ENCODE measurements around the gene PRPF18. TPM values are rescaled to one million over a fixed set of nuclear protein-coding genes. Genes with fewer than 3 reads are reported as not detected.

PRPF18 gene
- total RNA-seq, 1 experiment from 2014 or later = 13.4 TPM

DNA sequence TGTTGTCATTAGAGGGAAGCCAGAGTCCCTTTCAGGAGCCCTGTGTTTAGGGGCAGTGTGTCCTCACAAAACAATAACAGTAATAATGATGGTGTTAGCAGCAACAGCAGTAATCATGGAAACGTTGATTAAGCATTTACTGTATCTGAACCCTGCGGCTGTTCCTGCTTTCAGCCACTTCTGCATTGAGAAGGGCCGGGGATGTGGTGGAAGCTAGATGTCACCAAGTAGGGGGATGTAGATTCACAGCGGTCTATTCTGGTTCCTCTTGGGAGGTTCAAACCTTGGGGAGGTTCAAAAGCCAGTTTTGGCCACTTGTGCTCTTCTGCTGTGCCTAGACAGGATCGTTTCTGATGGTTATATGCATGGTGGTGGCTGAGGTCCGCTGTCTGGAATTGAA is 44.8 kb downstream of the PRPF18 start:
- no peak overlapping the region for H3K4me3 Mint-ChIP-seq
- peaks cover 6% of the 10 kb centered on the region for H3K4me1 Mint-ChIP-seq
- H3K27ac Mint-ChIP-seq = no peak overlapping the region
- H3K9me3 Mint-ChIP-seq = no peaks in the 10 kb centered on the region
- no peaks in the 10 kb centered on the region for H3K27me3 Mint-ChIP-seq (ENCODE audit: low read depth)
- POLR2A ChIA-PET = no interaction called here
- no peaks in the 10 kb centered on the region; the same call in 1 of the 2 replicates for H3K36me3 Mint-ChIP-seq
- no peak for ATAC-seq
- no peak for TF ChIP-seq TP53 (CRISPR knock-in tag; IDR thresholded peaks at IDR 0.05)
- TF ChIP-seq, protein P1, sequence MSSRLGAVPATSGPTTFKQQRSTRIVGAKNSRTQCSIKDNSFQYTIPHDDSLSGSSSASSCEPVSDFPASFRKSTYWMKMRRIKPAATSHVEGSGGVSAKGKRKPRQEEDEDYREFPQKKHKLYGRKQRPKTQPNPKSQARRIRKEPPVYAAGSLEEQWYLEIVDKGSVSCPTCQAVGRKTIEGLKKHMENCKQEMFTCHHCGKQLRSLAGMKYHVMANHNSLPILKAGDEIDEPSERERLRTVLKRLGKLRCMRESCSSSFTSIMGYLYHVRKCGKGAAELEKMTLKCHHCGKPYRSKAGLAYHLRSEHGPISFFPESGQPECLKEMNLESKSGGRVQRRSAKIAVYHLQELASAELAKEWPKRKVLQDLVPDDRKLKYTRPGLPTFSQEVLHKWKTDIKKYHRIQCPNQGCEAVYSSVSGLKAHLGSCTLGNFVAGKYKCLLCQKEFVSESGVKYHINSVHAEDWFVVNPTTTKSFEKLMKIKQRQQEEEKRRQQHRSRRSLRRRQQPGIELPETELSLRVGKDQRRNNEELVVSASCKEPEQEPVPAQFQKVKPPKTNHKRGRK (CRISPR knock-in tag; IDR thresholded peaks at IDR 0.05; ENCODE audit: borderline replicate concordance) = no peak
- TF ChIP-seq SP1 (CRISPR knock-in tag; conservative IDR thresholded peaks at IDR 0.05) = no peak
- no peak for TF ChIP-seq CREM (CRISPR knock-in tag; IDR thresholded peaks at IDR 0.05)
- TF ChIP-seq ETV6 (CRISPR knock-in tag; IDR thresholded peaks at IDR 0.05) = no peak
- no peak for TF ChIP-seq ZNF263 (CRISPR knock-in tag; IDR thresholded peaks at IDR 0.05; ENCODE audit: low read depth)
- TF ChIP-seq, protein P2, sequence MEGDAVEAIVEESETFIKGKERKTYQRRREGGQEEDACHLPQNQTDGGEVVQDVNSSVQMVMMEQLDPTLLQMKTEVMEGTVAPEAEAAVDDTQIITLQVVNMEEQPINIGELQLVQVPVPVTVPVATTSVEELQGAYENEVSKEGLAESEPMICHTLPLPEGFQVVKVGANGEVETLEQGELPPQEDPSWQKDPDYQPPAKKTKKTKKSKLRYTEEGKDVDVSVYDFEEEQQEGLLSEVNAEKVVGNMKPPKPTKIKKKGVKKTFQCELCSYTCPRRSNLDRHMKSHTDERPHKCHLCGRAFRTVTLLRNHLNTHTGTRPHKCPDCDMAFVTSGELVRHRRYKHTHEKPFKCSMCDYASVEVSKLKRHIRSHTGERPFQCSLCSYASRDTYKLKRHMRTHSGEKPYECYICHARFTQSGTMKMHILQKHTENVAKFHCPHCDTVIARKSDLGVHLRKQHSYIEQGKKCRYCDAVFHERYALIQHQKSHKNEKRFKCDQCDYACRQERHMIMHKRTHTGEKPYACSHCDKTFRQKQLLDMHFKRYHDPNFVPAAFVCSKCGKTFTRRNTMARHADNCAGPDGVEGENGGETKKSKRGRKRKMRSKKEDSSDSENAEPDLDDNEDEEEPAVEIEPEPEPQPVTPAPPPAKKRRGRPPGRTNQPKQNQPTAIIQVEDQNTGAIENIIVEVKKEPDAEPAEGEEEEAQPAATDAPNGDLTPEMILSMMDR (IDR thresholded peaks at IDR 0.05) = no peak
- CTCF ChIA-PET = no interaction called here
- DNase-seq (ENCODE audit: low spot score) = no peak

DNA sequence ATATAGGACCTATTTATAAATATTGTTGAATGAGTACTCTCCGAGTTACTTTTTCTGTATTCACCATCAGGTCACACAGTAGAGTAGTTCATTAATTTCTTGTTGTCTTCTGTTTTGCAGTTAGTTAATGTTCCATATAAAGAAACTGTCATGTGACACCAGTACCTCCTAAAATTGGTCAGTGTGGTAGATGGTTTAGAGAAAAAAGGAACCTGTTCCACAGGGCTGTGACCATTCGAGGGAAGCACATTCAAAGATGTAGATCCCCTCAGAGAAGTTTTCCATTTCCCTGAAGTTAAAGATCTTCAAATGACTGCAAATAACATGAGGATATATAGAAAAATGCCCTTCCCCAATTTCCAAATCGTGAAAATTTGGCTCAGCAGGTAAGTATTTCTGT is 45.7 kb downstream of the PRPF18 start:
- no peak overlapping the region for H3K27ac Mint-ChIP-seq
- no peak for ATAC-seq
- CTCF ChIA-PET = interaction anchor here (1.1 kb wide), 1 partner anchor 13 kb away, joined by 3 read pairs; no protein-coding TSS in a partner anchor

DNA sequence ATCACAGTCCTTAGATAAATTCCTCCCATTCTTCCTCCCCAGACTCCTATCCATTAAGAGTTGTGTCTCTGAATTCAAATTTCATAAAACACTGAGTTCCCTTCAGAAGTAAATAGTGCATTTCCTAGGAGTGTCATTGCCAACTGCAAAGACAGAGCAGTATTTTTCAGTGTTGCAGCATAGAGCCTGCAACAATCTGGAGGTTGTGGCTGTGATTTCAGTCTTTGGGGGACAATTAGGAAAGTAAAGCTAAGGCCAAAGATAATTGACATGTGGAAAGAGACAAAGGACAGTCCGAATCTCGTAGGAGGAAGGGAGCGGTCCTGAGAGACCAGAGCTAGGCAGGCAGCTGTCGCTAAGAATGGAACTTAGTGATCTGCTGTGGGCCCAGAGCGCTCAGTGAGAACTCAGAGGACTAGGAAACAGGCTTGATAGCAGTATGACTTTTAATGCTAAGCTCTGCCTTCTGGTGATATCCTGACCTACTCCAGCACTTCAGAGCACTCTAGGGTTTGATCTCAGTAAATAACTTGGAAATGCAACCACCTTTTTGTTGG is 46.2 kb downstream of the PRPF18 start:
- ATAC-seq (no peak), DNase-seq (ENCODE audit: low spot score) (no peak)
- Mint-ChIP-seq H3K4me1 (peaks cover 6% of the 10 kb centered on the region), H3K27ac (no peak overlapping the region), H3K4me3 (no peak overlapping the region), H3K36me3 (no peaks in the 10 kb centered on the region; the same call in 1 of the 2 replicates), H3K9me3 (no peaks in the 10 kb centered on the region), H3K27me3 (ENCODE audit: low read depth) (no peaks in the 10 kb centered on the region)
- CTCF ChIA-PET = interaction anchor here (1.1 kb wide), 1 partner anchor 13 kb away, joined by 3 read pairs; no protein-coding TSS in a partner anchor
- no peak for TF ChIP-seq SMAD3 (CRISPR knock-in tag; IDR thresholded peaks at IDR 0.05; ENCODE audit: borderline replicate concordance)
- TF ChIP-seq ZNF263 (CRISPR knock-in tag; IDR thresholded peaks at IDR 0.05; ENCODE audit: low read depth) = no peak
- no peak for TF ChIP-seq CREB1 (CRISPR knock-in tag; IDR thresholded peaks at IDR 0.05)
- TF ChIP-seq HMGA2 (CRISPR knock-in tag; IDR thresholded peaks at IDR 0.05) = no peak
- TF ChIP-seq, protein P3, sequence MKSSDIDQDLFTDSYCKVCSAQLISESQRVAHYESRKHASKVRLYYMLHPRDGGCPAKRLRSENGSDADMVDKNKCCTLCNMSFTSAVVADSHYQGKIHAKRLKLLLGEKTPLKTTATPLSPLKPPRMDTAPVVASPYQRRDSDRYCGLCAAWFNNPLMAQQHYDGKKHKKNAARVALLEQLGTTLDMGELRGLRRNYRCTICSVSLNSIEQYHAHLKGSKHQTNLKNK (CRISPR knock-in tag; IDR thresholded peaks at IDR 0.05) = no peak
- no peak for TF ChIP-seq ZNF671 (CRISPR knock-in tag; IDR thresholded peaks at IDR 0.05)
- TF ChIP-seq CBFB (CRISPR knock-in tag; IDR thresholded peaks at IDR 0.05; ENCODE audit: low read depth) = no peak
- no peak for TF ChIP-seq NR3C1 (CRISPR knock-in tag; conservative IDR thresholded peaks at IDR 0.05; ENCODE audit: low read depth)
- POLR2A ChIA-PET = no interaction called here

More for the DNA sequence above, 45.7 kb downstream of the PRPF18 start:
- TF ChIP-seq ZNF121 (CRISPR knock-in tag; IDR thresholded peaks at IDR 0.05) (no peak), FOXP1 (CRISPR knock-in tag; IDR thresholded peaks at IDR 0.05; ENCODE audit: borderline replicate concordance) (no peak), EMX1 (CRISPR knock-in tag; IDR thresholded peaks at IDR 0.05) (no peak)
- TF ChIP-seq, protein P4, sequence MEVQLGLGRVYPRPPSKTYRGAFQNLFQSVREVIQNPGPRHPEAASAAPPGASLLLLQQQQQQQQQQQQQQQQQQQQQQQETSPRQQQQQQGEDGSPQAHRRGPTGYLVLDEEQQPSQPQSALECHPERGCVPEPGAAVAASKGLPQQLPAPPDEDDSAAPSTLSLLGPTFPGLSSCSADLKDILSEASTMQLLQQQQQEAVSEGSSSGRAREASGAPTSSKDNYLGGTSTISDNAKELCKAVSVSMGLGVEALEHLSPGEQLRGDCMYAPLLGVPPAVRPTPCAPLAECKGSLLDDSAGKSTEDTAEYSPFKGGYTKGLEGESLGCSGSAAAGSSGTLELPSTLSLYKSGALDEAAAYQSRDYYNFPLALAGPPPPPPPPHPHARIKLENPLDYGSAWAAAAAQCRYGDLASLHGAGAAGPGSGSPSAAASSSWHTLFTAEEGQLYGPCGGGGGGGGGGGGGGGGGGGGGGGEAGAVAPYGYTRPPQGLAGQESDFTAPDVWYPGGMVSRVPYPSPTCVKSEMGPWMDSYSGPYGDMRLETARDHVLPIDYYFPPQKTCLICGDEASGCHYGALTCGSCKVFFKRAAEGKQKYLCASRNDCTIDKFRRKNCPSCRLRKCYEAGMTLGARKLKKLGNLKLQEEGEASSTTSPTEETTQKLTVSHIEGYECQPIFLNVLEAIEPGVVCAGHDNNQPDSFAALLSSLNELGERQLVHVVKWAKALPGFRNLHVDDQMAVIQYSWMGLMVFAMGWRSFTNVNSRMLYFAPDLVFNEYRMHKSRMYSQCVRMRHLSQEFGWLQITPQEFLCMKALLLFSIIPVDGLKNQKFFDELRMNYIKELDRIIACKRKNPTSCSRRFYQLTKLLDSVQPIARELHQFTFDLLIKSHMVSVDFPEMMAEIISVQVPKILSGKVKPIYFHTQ (CRISPR knock-in tag; IDR thresholded peaks at IDR 0.05) = no peak
- TF ChIP-seq, protein P5, sequence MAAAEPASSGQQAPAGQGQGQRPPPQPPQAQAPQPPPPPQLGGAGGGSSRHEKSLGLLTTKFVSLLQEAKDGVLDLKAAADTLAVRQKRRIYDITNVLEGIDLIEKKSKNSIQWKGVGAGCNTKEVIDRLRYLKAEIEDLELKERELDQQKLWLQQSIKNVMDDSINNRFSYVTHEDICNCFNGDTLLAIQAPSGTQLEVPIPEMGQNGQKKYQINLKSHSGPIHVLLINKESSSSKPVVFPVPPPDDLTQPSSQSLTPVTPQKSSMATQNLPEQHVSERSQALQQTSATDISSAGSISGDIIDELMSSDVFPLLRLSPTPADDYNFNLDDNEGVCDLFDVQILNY (CRISPR knock-in tag; IDR thresholded peaks at IDR 0.05) = no peak
- Mint-ChIP-seq H3K27me3 (ENCODE audit: low read depth) (no peaks in the 10 kb centered on the region), H3K4me1 (peaks cover 6% of the 10 kb centered on the region), H3K36me3 (no peaks in the 10 kb centered on the region; the same call in 1 of the 2 replicates), H3K9me3 (no peaks in the 10 kb centered on the region), H3K4me3 (no peak overlapping the region)
- POLR2A ChIA-PET = no interaction called here
- no peak for DNase-seq (ENCODE audit: low spot score)
